Posterior cingulate gyrus (tissue), 11 donors: ENCODE results near the gene LSM14A.
"Not testable (repeated sequence)": the region's sequence is repeated elsewhere in the genome, so short reads cannot be mapped to it uniquely, and the experiment has no call there.

ENCODE experiments used
- DNase-seq, 10 donors: peaks; one replicate each; pipeline versions ENCODE4 v3.0.0 to v3.0.0-alpha.2; 2020 to 2021; ENCODE audit warnings: mixed read lengths in 3 of 10
- intact Hi-C: fragments of 100-400 bp; cut with DNase I; formaldehyde crosslinking; loops from one replicate; pipeline ENCODE4 v1.15.1; 2023

LSM14A gene

GRCh38 chr19:34224996-34225658 lies 52.8 kb downstream of the LSM14A start:
- intact Hi-C loops, result loop anchor here (5.0 kb wide), 1 partner anchor 48 kb away; no protein-coding TSS in a partner anchor
- no peak for DNase-seq

- DNase-seq, result no peak
- intact Hi-C loops, result no loop called here
Observed at GRCh38 chr19:34225659-34226015, 53.3 kb downstream of the LSM14A start.

GRCh38 chr19:34226036-34226435 lies 53.7 kb downstream of the LSM14A start:
- DNase-seq, result no peak
- intact Hi-C loops, result no loop called here

GRCh38 chr19:34228347-34228746 lies 56.0 kb downstream of the LSM14A start:
- no peak for DNase-seq
- intact Hi-C loops, result no loop called here

GRCh38 chr19:34228762-34229161 lies 56.5 kb downstream of the LSM14A start:
- DNase-seq, result no peak
- intact Hi-C loops, result no loop called here

GRCh38 chr19:34229721-34230120 lies 57.4 kb downstream of the LSM14A start:
- DNase-seq, result no peak

GRCh38 chr19:34230820-34231219 lies 58.5 kb downstream of the LSM14A start:
- intact Hi-C loops, result loop anchor here (10.0 kb wide), 1 partner anchor 114 kb away; no protein-coding TSS in a partner anchor

More at GRCh38 chr19:34229721-34230120, 57.4 kb downstream of the LSM14A start:
- intact Hi-C loops, result loop anchor here (10.0 kb wide), 1 partner anchor 115 kb away; no protein-coding TSS in a partner anchor

GRCh38 chr19:34231439-34231838 lies 59.1 kb downstream of the LSM14A start:
- DNase-seq, result no peak
- intact Hi-C loops, result loop anchor here (10.0 kb wide), 1 partner anchor 113 kb away; no protein-coding TSS in a partner anchor

More at GRCh38 chr19:34230820-34231219, 58.5 kb downstream of the LSM14A start:
- DNase-seq, result peak in 3 of 10 donors; percentile 41 to 86 (median 46)

GRCh38 chr19:34232566-34233481 lies 60.5 kb downstream of the LSM14A start:
- peak in 6 of 10 donors; percentile 35 to 73 (median 50) for DNase-seq
- intact Hi-C loops, result loop anchor here (10.0 kb wide), 1 partner anchor 112 kb away; no protein-coding TSS in a partner anchor

- no peak for DNase-seq
- intact Hi-C loops, result loop anchor here (10.0 kb wide), 1 partner anchor 109 kb away; no protein-coding TSS in a partner anchor
Observed at GRCh38 chr19:34235425-34235940, 63.2 kb downstream of the LSM14A start.

- DNase-seq, result no peak
- intact Hi-C loops, result loop anchor here (10.0 kb wide), 1 partner anchor 108 kb away; no protein-coding TSS in a partner anchor
Observed at GRCh38 chr19:34236035-34236987, 64.0 kb downstream of the LSM14A start.

GRCh38 chr19:34237283-34237682 lies 65.0 kb downstream of the LSM14A start:
- intact Hi-C loops, result loop anchor here (10.0 kb wide), 1 partner anchor 108 kb away; no protein-coding TSS in a partner anchor
- no peak for DNase-seq

GRCh38 chr19:34237939-34238338 lies 65.6 kb downstream of the LSM14A start:
- no peak for DNase-seq
- intact Hi-C loops, result loop anchor here (10.0 kb wide), 1 partner anchor 107 kb away; no protein-coding TSS in a partner anchor

- DNase-seq, result no peak
- intact Hi-C loops, result no loop called here
Observed at GRCh38 chr19:34241513-34242337, 69.4 kb downstream of the LSM14A start.

GRCh38 chr19:34243138-34243875 lies 71.0 kb downstream of the LSM14A start:
- intact Hi-C loops, DNase-seq: not testable (repeated sequence)

- intact Hi-C loops, result no loop called here
- DNase-seq, result no peak
Observed at GRCh38 chr19:34243876-34244578, 71.7 kb downstream of the LSM14A start.

- no peak for DNase-seq
Observed at GRCh38 chr19:34244611-34245299, 72.5 kb downstream of the LSM14A start.

More at GRCh38 chr19:34244611-34245299, 72.5 kb downstream of the LSM14A start:
- intact Hi-C loops, result no loop called here
